CD1c-positive myeloid dendritic cell (primary cell): ENCODE results near the gene SGPP2.
"Not testable (repeated sequence)": the region's sequence is repeated elsewhere in the genome, so short reads cannot be mapped to it uniquely, and the experiment has no call there.

Experiments
- DNase-seq: peaks from one replicate; pipeline ENCODE4 v3.0.0-alpha.2; 2016; ENCODE audit errors: extremely low spot score

The SGPP2 gene

DNA sequence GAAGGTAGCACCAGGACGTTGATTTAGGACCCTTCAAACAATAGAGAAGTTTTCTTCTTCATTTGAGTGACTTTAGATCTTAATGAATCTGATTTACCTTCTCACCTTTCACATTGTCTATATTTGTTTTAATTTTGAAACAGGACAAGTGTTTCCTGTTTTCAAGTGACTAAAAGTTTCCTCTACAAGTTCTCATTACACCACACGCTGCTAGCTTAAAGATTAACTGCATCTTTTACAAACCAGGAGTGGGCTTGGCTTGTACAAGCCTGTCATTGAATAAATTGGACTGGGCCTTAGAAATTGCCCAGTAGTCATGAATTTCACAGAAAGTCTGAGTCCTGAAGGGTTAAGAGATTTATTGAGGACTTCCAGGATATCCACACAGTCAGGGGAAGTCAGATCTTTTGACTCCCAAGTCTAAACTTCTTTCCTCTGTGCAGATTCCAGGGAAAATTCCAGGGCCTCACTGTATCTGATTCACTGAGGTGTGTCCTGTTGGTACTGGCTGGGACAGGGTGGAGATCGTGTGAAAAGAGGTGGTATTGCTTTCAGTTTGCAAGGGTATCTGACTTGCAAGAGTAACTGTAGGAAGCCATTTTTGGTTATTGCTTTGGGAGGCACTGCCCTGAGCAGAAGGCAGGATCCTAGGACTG lies 3.4 kb downstream of the SGPP2 start:
- DNase-seq, result no peak

DNA sequence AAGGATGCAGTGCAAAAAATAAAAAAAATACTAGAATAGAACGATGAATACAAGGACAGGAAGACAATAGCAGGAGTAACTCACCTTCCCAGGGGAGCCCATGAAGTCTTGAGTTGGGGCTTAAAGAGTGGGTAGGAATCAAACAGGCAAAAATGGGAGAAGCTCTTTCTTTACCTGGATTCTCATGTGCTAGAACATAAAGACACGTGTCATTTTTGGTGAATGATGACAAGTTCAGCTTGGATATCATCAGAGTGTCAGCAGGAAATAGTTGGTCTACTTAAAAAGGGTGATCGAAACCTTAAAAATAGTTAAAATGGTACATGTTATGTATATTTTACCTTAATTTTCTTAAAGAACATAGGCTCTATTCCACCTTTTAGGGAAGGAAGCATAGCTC lies 5.7 kb downstream of the SGPP2 start:
- no peak for DNase-seq

DNA sequence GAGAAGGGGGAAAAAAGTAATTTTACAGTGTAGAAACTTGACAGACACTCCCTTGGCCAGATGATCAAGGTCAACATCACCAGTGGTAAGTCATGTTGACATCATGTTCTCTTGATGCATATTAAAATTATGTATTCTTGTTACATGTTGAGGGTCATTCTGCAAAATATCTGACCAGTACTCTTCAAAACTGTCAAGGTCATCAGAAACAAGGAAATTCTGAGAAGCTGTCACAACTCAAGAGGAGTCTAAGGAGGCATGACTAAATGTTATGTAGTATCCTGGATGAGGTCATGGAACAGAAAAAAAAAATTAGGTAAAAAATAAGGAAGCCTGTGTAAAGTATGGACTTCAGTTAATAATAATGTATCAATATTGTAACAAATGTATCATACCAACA lies 6.3 kb downstream of the SGPP2 start:
- DNase-seq, result peak; percentile 26

DNA sequence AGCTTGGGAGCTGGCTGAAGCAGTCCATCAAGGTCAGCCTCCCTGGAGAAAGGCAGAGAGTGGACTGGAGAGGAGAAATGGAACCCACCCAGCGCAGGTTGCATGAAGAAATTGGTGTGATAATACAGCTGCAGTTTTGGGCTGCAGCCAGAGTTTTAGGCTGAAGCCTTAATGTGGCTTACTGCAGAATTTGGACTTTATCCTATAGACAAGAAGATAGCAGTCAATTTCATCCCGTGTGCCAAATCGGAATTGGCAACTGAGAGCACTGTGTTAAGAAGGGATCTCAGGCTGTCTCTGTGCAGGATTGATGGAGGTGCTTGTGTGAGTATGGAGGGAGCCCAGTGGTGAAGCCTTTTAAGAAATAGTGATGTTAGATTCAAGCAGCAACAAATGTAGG lies 7.5 kb downstream of the SGPP2 start:
- no peak for DNase-seq

DNA sequence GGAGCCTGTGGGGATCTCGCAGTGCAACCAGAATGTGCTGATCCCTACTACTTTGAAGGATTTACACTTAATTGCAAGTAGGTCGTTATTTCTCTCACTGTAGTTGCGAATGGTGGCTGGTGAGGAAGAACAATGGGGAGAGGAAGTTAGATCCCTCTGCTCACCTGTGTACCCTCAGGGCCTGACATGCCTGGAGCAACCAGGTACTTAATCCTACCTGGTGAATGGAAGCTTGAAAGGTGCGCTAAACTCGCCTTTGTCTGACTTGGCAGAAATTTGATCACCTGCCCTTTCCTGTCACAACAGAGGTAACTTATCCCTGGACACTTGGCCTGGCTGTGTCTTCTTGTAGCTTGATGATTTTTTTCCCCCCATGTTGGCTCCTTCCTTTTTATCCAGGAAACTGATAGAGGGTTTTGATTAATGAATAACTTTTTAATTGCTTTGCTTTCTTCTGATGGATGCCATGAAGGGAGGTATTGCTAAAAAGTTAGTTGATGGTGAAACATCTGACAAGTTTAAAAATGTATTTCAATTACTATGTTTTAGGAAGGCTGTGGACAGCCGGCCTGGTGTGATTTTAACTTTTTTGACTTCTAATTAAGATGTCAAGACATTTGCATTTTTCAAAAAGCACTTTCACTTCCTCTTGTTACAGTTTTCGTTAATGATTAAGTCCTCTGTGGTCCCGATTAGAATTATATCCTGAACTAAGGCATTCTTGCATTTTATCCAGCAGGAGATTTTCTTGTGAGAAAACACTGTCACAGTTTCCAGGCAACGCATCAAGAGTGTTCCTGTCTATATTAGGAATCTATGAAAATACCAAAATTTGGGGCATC lies 9.2 kb downstream of the SGPP2 start:
- no peak for DNase-seq

DNA sequence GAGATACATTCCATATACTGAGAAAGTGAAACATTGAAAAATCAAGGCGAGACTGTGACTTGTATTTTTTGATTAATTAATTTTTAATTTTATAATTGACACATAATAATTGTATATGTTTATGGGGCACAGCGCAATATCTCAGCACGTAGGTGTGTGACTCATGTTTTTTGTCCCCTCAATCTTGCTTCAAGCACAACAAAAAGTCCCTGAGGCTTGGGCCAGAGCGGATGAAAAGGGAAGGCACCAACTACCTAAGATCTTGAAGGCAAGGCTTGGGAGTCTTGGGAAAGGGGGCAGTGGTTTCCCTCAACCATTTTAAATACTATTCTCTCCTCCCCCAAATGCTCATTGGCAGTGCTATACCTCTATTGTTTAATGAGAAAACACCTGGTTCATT lies 9.9 kb downstream of the SGPP2 start:
- DNase-seq, result no peak

DNA sequence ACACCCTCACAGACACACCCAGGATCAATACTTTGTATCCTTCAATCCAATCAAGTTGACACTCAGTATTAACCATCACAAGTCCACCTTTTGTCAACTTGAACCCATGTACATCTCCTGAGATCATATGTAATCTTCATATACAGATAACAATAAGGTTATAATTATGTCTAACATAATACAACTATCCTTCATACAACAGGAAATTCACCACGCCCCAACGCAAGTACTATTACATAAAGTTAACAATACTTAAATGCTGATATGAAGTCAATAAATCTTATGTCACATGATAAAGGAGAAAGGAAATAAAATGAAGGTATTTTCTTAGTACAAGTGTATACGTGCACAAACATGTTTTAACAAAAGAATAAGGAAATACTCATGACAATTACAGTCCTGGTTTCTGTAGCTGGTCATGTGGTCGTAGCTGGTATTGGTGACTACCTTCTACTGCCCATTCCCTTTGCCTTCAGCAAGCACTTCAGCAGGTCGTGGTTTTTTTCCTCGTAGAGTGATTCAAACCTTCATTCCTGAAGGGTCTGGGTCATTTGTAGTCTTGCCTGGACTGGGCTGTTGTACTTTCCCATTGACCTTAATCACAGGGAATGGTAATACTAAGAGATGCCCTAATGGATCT lies 11.2 kb downstream of the SGPP2 start:
- not testable (repeated sequence) for DNase-seq

DNA sequence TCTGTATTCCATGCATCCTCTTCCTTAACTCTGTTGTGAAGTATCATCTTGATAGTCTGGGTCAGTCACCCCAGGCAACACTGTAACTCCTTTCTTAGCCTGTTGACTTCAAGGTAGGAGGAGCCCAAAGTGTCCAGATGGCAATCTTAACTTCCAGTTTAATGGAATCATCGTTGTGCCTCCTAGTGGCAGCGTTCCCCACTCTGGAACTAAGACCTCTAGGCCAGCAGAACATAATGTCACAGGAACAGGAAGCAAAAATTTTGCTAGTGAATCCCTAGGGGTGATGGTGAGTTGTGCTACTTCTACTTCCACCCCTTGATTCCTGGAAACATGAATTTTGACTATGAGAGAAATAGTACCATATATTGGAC lies 11.7 kb downstream of the SGPP2 start:
- no peak for DNase-seq

DNA sequence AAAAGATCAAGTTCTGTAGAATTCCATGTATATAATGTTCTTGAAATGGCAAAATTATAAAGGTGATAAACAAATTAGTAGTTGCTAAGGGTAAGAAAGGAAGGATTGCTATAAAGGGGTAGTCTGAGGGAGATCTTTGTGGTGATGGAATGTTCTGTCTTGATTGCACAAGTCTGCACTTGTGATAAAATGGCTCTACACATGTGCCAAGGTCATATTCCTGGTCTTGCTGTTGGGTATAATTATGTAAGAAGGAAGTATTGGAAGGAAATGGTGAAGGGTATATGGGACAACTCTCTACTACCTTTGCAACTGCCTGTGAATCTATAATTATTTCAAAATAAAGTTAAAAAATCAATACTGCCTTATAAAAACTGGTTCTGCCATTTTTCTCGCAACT lies 15.3 kb downstream of the SGPP2 start:
- no peak for DNase-seq

DNA sequence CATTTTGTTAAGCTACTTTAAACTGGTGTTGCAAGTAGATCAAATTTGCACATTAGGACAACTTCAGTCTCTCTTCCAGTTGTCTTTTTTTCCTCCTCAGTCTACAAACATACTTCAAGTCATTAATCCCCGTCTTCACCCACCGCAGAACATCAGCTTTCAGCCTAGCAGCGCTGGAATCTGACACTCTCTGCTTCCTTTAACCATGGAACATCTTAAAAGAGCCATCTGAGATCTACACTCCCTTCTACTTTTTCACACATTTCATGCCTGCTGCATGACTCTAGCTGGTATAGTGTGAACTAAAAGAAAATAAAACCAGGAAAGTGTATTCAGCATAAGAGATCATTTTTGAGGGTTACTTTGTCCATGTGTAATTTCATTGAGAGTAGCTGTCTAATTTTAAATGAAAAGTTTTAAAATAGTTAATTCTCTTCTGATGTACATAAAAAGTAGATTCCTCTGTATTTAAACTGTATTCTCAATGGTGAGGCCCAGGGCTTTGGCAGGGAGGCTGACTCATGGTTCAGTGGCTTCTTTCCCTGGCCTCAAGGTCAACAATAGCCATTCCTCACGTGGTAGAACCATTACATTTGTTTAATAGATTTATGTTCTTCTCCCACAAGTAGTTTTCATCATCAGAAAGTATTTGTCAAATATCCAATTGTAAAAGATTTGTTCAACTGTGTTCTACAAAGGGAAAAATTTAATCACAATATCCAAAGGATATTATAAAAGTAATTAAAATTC lies 16.5 kb downstream of the SGPP2 start:
- DNase-seq, result no peak

DNA sequence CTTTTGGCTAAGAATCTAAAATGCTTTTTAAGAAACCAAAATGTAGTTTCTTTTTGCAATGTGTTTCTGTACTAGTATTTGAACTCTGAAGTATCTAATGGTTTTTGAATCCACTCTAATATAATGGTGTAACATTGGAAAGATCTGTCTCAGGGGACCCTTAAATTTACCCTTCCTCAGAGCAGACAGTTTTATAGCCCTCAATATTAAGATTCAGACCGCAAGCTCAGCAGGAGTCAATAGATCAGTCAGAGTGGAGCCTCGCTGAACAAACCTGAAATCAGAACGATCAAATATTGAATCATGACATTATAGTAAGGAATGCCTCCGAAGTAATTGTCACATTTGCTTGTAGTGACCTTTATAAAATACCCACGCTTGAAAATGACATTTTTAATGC lies 18.3 kb downstream of the SGPP2 start:
- no peak for DNase-seq

DNA sequence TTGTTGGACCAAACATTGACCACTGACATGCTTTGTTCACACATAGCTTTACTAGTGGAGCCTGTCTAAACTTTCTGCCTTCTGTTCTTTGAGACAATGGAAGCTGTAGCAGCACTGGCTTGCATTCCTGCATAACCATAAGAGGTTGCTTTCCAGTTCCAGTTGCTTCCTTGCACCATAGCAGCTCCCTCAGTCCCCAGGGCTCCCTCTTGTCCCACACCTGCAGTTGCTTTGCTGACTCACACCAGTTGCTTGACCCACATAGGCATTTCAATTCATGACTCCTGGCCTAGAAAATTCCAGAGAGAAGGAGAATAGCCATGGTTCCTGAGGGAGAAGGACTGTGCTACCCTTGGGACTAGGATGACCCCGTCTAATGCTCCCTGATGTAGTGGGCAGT lies 20.9 kb downstream of the SGPP2 start:
- DNase-seq, result no peak

DNA sequence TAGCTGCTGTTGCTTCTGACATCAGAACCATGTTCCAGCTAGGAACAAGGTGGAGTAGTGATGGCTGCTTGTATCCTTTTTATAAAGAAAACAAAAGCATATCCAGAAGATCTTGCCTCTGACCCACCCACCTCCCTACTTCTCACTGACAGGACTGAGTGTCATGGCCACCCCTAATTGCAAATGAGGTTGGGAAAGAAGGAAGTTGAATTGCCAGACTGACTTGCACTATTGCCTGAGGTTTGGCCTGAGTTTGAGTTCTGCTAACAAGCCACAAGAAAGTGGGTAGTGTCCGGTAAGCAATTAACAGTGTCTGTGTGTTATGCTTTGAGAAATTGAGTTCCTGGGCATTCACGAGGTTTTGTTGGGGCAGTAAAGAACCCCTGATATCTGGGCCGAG lies 22.8 kb downstream of the SGPP2 start:
- DNase-seq, result peak; percentile 44

DNA sequence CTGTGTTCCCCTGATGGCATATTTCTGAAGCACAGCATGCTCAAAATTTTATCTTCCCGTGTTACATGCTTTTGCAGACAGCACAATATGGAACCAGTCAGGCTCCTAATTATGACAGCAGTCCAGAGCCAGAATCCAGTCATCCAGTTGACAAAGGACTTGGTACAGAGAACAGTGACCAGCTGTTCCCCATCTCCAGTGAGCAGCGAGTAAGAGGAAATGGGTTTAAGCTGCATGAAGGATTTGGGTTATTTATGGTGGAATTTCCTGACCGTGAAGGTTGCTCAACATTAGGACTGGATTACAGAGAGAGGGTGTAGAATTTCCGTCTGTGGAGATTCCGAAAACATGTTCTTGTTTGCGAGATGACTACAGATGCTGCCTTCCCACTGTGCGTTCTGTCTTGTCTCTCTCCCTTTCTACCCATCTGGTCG lies 24.4 kb downstream of the SGPP2 start:
- peak; percentile 29 for DNase-seq

DNA sequence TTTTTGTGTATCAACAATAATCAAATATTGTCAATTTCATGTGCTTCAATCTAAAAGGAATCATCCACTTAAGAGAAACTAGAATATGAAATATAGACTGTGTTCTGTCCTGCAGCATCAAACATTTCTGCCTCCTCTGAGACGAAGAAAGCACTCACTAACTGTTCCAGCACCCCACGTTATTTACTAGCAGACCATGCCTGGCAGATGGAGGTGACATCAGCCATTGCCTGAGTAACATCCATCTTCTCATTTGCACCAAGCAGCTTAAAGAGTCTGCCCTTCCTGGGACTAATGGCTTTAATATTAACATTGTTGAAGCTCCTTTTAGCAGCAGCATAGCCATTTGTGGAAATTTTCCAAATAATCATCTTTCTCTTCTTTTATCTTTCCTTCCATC lies 25.7 kb downstream of the SGPP2 start:
- no peak for DNase-seq

DNA sequence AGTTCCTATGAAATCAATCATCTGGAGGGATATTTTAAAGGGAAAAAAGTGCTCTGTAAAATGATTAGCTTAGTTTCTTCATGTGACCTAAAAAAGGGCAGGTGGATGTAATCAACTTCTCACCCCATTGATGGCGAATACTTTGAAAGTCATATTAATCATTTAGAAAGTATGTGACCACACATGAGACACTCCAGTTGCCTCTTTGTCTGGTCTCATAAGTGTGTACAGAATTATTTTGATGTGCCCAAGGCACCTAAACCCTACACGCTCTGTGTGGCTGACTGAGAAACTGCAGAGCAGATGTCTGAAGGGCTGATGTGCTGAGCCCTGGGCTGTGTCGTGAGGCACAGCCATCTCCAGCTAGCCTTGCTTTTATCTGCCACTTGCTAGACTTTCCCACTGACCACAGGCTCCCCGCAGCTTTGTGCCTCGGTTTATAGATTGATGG lies 26.9 kb downstream of the SGPP2 start:
- no peak for DNase-seq

DNA sequence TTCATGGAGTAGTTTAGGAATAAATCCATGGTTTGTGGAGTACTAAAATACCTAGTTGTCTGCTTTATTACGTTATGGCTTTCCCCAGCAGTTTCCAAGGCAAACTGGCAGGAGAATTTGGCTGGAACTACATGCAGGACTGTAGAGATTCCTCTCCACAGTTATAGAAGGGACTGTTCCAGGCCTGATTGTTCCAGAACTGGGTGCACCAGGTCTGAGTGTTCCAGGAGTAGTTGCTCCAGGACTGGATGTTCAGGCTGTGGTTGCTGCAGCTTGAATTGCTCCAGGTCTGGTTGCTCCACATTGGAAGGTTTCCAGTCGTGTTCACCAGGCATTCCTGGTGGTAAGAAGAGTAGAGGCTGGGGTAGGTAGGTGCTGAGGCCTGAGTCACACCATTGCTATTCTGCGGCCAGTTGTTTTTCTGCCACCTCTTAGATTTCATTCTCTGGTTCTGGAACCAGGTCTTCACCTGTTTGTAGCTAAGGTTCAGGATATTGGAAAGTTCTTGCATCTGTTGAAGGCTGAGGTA lies 28.1 kb downstream of the SGPP2 start:
- DNase-seq, result no peak

DNA sequence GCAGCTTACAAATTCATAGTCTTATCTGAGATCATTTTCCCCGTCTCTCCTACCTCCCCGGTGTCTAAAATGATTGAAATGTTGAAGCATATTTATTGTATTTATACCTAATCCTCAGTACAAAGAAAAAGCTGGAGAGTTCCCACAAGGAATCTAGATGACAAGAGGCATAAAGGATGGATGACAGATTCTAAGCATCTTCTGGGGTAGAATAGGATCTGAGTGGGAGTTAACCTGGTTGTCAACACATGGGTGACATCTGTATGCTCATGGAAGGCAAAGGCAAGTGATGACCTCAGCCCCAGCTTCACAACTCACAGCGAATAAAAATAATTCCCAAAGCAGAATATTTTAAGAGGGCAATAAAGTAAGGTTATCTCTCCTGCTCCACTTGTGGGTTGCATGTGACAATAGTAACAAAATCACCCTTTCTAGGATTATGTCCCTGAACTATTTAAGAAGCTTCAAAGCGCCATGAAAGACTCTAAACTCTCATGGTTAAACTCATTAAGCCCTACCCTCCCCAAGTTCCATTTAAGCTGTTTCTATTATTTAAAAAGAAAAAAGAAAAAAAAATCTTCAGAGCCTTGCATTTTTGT lies 32.2 kb downstream of the SGPP2 start:
- DNase-seq, result no peak

DNA sequence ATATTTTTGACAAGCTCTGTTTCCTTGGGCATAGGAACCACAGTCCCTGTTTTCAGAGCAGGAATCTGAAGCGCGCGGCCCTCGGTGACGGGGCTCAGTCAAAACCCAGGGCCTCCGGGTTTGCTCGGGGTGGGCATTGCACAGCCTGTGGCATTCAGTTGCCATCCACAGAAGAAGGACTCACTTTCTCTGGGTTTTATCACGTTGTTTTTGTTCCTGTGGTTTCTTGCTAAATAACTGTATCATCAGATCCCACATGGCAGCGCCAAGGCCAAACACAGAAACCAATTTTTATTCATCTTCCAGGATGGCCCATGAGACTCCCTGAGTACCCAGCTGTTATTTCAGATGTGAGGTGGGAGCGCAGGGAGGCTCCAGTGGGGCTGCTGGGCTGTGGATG lies 35.6 kb downstream of the SGPP2 start:
- no peak for DNase-seq

DNA sequence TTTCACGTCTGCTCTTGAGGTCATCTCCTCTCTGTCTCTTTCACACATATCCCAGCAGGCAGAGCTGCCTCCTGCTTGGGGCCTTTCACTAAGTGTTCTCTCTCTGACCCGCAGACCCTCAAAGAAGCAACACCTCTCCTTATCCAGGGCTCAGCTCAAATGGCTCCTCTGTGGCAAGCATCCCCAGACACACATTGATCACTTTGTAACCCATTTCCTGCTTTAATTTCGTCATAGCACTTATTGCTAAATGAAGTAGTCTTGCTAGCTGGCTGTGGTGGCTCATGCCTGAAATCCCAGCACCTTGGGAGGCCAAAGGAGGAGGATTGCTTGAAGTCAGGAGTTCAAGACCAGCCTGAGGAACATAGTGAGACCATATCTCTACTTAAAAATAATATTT lies 41.4 kb downstream of the SGPP2 start:
- no peak for DNase-seq

DNA sequence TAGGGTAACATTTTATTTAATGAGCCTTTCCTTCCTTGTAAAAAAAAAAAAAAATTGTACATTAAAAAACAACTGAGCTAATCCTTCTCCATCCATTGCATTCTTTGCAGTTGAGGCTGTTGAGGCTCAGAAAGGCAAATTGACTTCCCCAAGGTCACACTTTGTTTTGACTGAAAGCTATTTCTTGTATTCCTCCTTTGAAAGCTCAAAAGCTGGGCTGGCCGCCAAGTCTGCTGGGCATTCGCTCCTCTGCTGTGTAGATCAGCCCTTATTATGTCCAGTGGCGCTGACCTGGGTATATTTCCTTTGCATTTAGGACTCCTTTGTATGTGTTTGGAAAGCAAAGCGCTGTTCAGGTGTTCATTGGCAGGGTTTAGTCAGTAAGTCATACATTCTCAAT lies 44.0 kb downstream of the SGPP2 start:
- DNase-seq, result no peak
